Non-pigmented ciliary epithelial cell (primary cell): ENCODE results near the gene SLC35D3.
A peak's percentile ranks its signal among the peaks of the same experiment; 100 is the strongest.
"Not testable (repeated sequence)": the region's sequence is repeated elsewhere in the genome, so short reads cannot be mapped to it uniquely, and the experiment has no call there.

Source experiments
- DNase-seq: peaks from one replicate; pipeline ENCODE4 v3.0.0-alpha.2; 2010; ENCODE audit warnings: low read depth

SLC35D3 gene

GRCh38 chr6:136967876-136968752 is 46.0 kb downstream of the SLC35D3 start:
- peak; percentile 27 for DNase-seq

GRCh38 chr6:136968837-136969236 is 46.7 kb downstream of the SLC35D3 start:
- DNase-seq: no peak

- DNase-seq: no peak
Observed at GRCh38 chr6:136969433-136969832, 47.3 kb downstream of the SLC35D3 start.

- DNase-seq: no peak
Observed at GRCh38 chr6:136969930-136970329, 47.8 kb downstream of the SLC35D3 start.

- DNase-seq: no peak
Observed at GRCh38 chr6:136971609-136972008, 49.5 kb downstream of the SLC35D3 start.

GRCh38 chr6:136973781-136974180 is 51.7 kb downstream of the SLC35D3 start:
- DNase-seq: not testable (repeated sequence)
